Gastrocnemius medialis (tissue), 4 donors: ENCODE results near the gene TMEM175.

Source experiments
- CTCF ChIP-seq, 5 experiments: fragments of 450-650 bp in 3 of 5; fragments of 200-600 bp in 2 of 5; sonication (generic) in 2 of 5; IDR thresholded peaks in 4 of 5; conservative IDR thresholded peaks in 1 of 5; 1 replicate in 4 of 5; 2 replicates in 1 of 5; pipeline ENCODE4 v1.5.1; 2016 to 2019; ENCODE audit warnings: antibody characterized with exemption in 5 of 5, mild to moderate bottlenecking in 3 of 5, moderate library complexity in 3 of 5
- POLR2A ChIP-seq, 2 donors: fragments of 450-650 bp; IDR thresholded peaks; one replicate each; pipeline ENCODE4 v1.6.1; 2017; ENCODE audit warnings: antibody characterized with exemption in 2 of 2, mild to moderate bottlenecking in 2 of 2, moderate library complexity in 2 of 2

GRCh38 chr4:958314-958665 is 26.0 kb downstream of the TMEM175 start:
- TF ChIP-seq CTCF (IDR thresholded peaks at IDR 0.05 in 4 of 5, conservative IDR thresholded peaks at IDR 0.05 in 1 of 5) (no peak), POLR2A (IDR thresholded peaks at IDR 0.05) (no peak)
